ENCODE data around the gene ONECUT2. TPM values are rescaled to one million over a fixed set of nuclear protein-coding genes. Genes with fewer than 3 reads are reported as not detected.

The ONECUT2 gene
- total RNA-seq, 1 donor from 2014 or later, result 0.05 TPM

GRCh38 chr18:57444301-57444759 lies 9.2 kb downstream of the ONECUT2 start:
- H3K36me3 Mint-ChIP-seq (ENCODE audit: low read depth), result no peaks in the 10 kb centered on the region
- H3K9me3 Mint-ChIP-seq (ENCODE audit: low read depth), result no peaks in the 10 kb centered on the region
- no peak for TF ChIP-seq CTCF (IDR thresholded peaks at IDR 0.05)
- peaks cover 11% of the 10 kb centered on the region for H3K4me1 Mint-ChIP-seq (ENCODE audit: low read depth)
- H3K4me3 Mint-ChIP-seq (ENCODE audit: unreplicated experiment), result no peak overlapping the region
- H3K27me3 Mint-ChIP-seq (ENCODE audit: low read depth), result peaks cover 67% of the 10 kb centered on the region
- no peak overlapping the region for H3K27ac Mint-ChIP-seq (ENCODE audit: unreplicated experiment)
- no peak for DNase-seq (ENCODE audit: low spot score)

- Mint-ChIP-seq H3K27ac (ENCODE audit: unreplicated experiment) (no peak overlapping the region), H3K4me3 (ENCODE audit: unreplicated experiment) (no peak overlapping the region), H3K27me3 (ENCODE audit: low read depth) (peaks cover 59% of the 10 kb centered on the region), H3K4me1 (ENCODE audit: low read depth) (peaks cover 8% of the 10 kb centered on the region), H3K9me3 (ENCODE audit: low read depth) (no peaks in the 10 kb centered on the region), H3K36me3 (ENCODE audit: low read depth) (no peaks in the 10 kb centered on the region)
- no peak for TF ChIP-seq CTCF (IDR thresholded peaks at IDR 0.05)
- no peak for DNase-seq (ENCODE audit: low spot score)
Observed at GRCh38 chr18:57445488-57446319, 10.5 kb downstream of the ONECUT2 start.

- H3K27ac Mint-ChIP-seq (ENCODE audit: unreplicated experiment), result no peak overlapping the region
- no peak overlapping the region for H3K4me3 Mint-ChIP-seq (ENCODE audit: unreplicated experiment)
- no peaks in the 10 kb centered on the region for H3K9me3 Mint-ChIP-seq (ENCODE audit: low read depth)
- no peak for DNase-seq (ENCODE audit: low spot score)
- peaks cover 3% of the 10 kb centered on the region for H3K4me1 Mint-ChIP-seq (ENCODE audit: low read depth)
- H3K36me3 Mint-ChIP-seq (ENCODE audit: low read depth), result no peaks in the 10 kb centered on the region
- peaks cover 55% of the 10 kb centered on the region for H3K27me3 Mint-ChIP-seq (ENCODE audit: low read depth)
- peak; percentile 68 for TF ChIP-seq CTCF (IDR thresholded peaks at IDR 0.05)
Observed at GRCh38 chr18:57446322-57446721, 11.1 kb downstream of the ONECUT2 start.

- H3K4me1 Mint-ChIP-seq (ENCODE audit: low read depth), result no peaks in the 10 kb centered on the region
- no peak overlapping the region for H3K4me3 Mint-ChIP-seq (ENCODE audit: unreplicated experiment)
- no peaks in the 10 kb centered on the region for H3K36me3 Mint-ChIP-seq (ENCODE audit: low read depth)
- H3K27ac Mint-ChIP-seq (ENCODE audit: unreplicated experiment), result no peak overlapping the region
- no peak for DNase-seq (ENCODE audit: low spot score)
- H3K27me3 Mint-ChIP-seq (ENCODE audit: low read depth), result peaks cover 54% of the 10 kb centered on the region
- H3K9me3 Mint-ChIP-seq (ENCODE audit: low read depth), result no peaks in the 10 kb centered on the region
- TF ChIP-seq CTCF (IDR thresholded peaks at IDR 0.05), result no peak
Observed at GRCh38 chr18:57447154-57447621, 12.0 kb downstream of the ONECUT2 start.

- no peaks in the 10 kb centered on the region for H3K36me3 Mint-ChIP-seq (ENCODE audit: low read depth)
- DNase-seq (ENCODE audit: low spot score), result no peak
- H3K27me3 Mint-ChIP-seq (ENCODE audit: low read depth), result peaks cover 19% of the 10 kb centered on the region
- no peak for TF ChIP-seq CTCF (IDR thresholded peaks at IDR 0.05)
- no peak overlapping the region for H3K4me3 Mint-ChIP-seq (ENCODE audit: unreplicated experiment)
- H3K27ac Mint-ChIP-seq (ENCODE audit: unreplicated experiment), result no peak overlapping the region
- H3K9me3 Mint-ChIP-seq (ENCODE audit: low read depth), result no peaks in the 10 kb centered on the region
- no peaks in the 10 kb centered on the region for H3K4me1 Mint-ChIP-seq (ENCODE audit: low read depth)
Observed at GRCh38 chr18:57455576-57456129, 20.5 kb downstream of the ONECUT2 start.

All from chondrocyte (in vitro differentiated cells).